Fibroblast of peridontal ligament (primary cell): Measurements from ENCODE around the gene EXOC7.
A peak's percentile ranks its signal among the peaks of the same experiment; 100 is the strongest.

Source experiments
- DNase-seq: peaks from one replicate; pipeline ENCODE4 v3.0.0-alpha.2; 2010; ENCODE audit errors: extremely low read depth

Gene EXOC7

GRCh38 chr17:76040376-76040775 lies 63.2 kb downstream of the EXOC7 start:
- DNase-seq: no peak

- DNase-seq: peak; percentile 2
These were observed 64.5 kb downstream of the EXOC7 start for GRCh38 chr17:76039121-76039520.

- DNase-seq: peak; percentile 33
These were observed 65.5 kb downstream of the EXOC7 start for GRCh38 chr17:76038050-76038449.

GRCh38 chr17:76036497-76037261 lies 66.9 kb downstream of the EXOC7 start:
- no peak for DNase-seq

- DNase-seq: no peak
These were observed 68.9 kb downstream of the EXOC7 start for GRCh38 chr17:76034428-76035350.

GRCh38 chr17:76033139-76033538 lies 70.4 kb downstream of the EXOC7 start:
- no peak for DNase-seq

- DNase-seq: no peak
These were observed 70.8 kb downstream of the EXOC7 start for GRCh38 chr17:76032780-76033108.

- DNase-seq: no peak
These were observed 71.4 kb downstream of the EXOC7 start for GRCh38 chr17:76032073-76032779.
